SK-N-SH (cell line): ENCODE measurements around the gene TMEM176B. TPM values are rescaled to one million over a fixed set of nuclear protein-coding genes. Genes with fewer than 3 reads are reported as not detected.
A peak's percentile ranks its signal among the peaks of the same experiment; 100 is the strongest.
"Not testable (repeated sequence)": the region's sequence is repeated elsewhere in the genome, so short reads cannot be mapped to it uniquely, and the experiment has no call there.

Experiments
- CTCF ChIA-PET: fragments of 300-600, 350-600 bp; formaldehyde crosslinking; extraction: SDS; loops from one replicate; lab custom pipeline; 2021; lab: Yijun Ruan, JAX
- POLR2A ChIA-PET: fragments of 350-600 bp; sonication (Branson Sonifier 250); formaldehyde crosslinking; extraction: SDS; loops from one replicate; lab custom pipeline; 2020; ENCODE audit warnings: antibody characterized with exemption, inconsistent platforms; lab: Yijun Ruan, JAX
- DNase-seq: peaks from one replicate; pipeline ENCODE4 v3.0.0; 2012
- H2AFZ ChIP-seq: fragments of 200-600 bp; sonication (generic); 2 replicates; pipeline ENCODE4 v1.8.1; 2016; ENCODE audit warnings: antibody characterized with exemption, mild to moderate bottlenecking, low read depth
- H3F3A ChIP-seq: fragments of 200-600 bp; sonication (generic); replicated peaks from 2 replicates; pipeline ENCODE3; 2016; ENCODE audit warnings: antibody characterized with exemption, mild to moderate bottlenecking; ENCODE audit not compliant: insufficient read depth
- H3K27ac ChIP-seq, 2 experiments: fragments of 200-500 bp in 1 of 2; fragments of 200-600 bp in 1 of 2; sonication (Bioruptor generic) in 1 of 2; sonication (generic), shearing (Covaris generic) in 1 of 2; 2 replicates each; pipeline versions ENCODE4 v1.5.1 to v1.6.1; 2014 to 2016; ENCODE audit warnings: low read depth in 2 of 2, inconsistent platforms in 1 of 2, low read length in 1 of 2, mild to moderate bottlenecking in 1 of 2, mixed read lengths in 1 of 2
- H3K27me3 ChIP-seq: fragments of 200-600 bp; sonication (generic), shearing (Covaris generic); 2 replicates; pipeline ENCODE4 v1.6.1; 2016; ENCODE audit warnings: mixed run types; ENCODE audit not compliant: insufficient read depth
- H3K36me3 ChIP-seq, 2 experiments: fragments of 200-500 bp in 1 of 2; fragments of 200-600 bp in 1 of 2; sonication (Bioruptor generic) in 1 of 2; sonication (generic) in 1 of 2; replicated peaks in 1 of 2; 2 replicates each; pipeline versions ENCODE3 to v1.5.1; 2014 to 2016; ENCODE audit warnings: low read length in 1 of 2, mild to moderate bottlenecking in 1 of 2; ENCODE audit not compliant: insufficient read depth in 2 of 2, control insufficient read depth in 1 of 2
- H3K4me1 ChIP-seq, 2 experiments: fragments of 200-500 bp in 1 of 2; fragments of 200-600 bp in 1 of 2; sonication (Bioruptor generic) in 1 of 2; sonication (generic), shearing (Covaris generic) in 1 of 2; 2 replicates each; pipeline versions ENCODE4 v1.5.1 to v1.6.1; 2014 to 2016; ENCODE audit warnings: low read depth in 1 of 2, low read length in 1 of 2, mixed run types in 1 of 2; ENCODE audit not compliant: insufficient read depth in 2 of 2, control insufficient read depth in 1 of 2
- H3K4me2 ChIP-seq: fragments of 200-600 bp; sonication (generic), shearing (Covaris generic); 2 replicates; pipeline ENCODE4 v1.6.1; 2017; ENCODE audit warnings: mixed run types
- H3K4me3 ChIP-seq, 2 experiments: fragments of 200-500 bp in 1 of 2; fragments of 200-600 bp in 1 of 2; sonication (Bioruptor generic) in 1 of 2; sonication (generic), shearing (Covaris generic) in 1 of 2; 2 replicates each; pipeline versions ENCODE4 v1.5.1 to v1.8.1; 2014 to 2016; ENCODE audit warnings: low read depth in 2 of 2, inconsistent platforms in 1 of 2, low read length in 1 of 2, mild to moderate bottlenecking in 1 of 2, mixed read lengths in 1 of 2, moderate library complexity in 1 of 2
- H3K79me2 ChIP-seq: fragments of 200-600 bp; sonication (generic); 2 replicates; pipeline ENCODE4 v1.8.1; 2017; ENCODE audit warnings: mild to moderate bottlenecking; ENCODE audit not compliant: insufficient read depth
- H3K9ac ChIP-seq: fragments of 200-600 bp; sonication (generic); 2 replicates; pipeline ENCODE4 v1.6.1; 2017; ENCODE audit warnings: mixed run types
- H3K9me2 ChIP-seq: fragments of 200-600 bp; sonication (generic); 2 replicates; pipeline ENCODE4 v1.6.1; 2017; ENCODE audit warnings: mixed run types
- H3K9me3 ChIP-seq: fragments of 200-600 bp; sonication (generic); 2 replicates; pipeline ENCODE4 v1.6.1; 2017; ENCODE audit warnings: mixed run types, mild to moderate bottlenecking, moderate library complexity
- H4K20me1 ChIP-seq: fragments of 200-600 bp; sonication (generic); 2 replicates; pipeline ENCODE4 v1.6.1; 2017; ENCODE audit warnings: mild to moderate bottlenecking, mixed run types; ENCODE audit not compliant: insufficient read depth
- CHD2 ChIP-seq: fragments of 150-350 bp; IDR thresholded peaks from 2 replicates; pipeline ENCODE4 v1.6.1; 2018; ENCODE audit warnings: low read length; ENCODE audit not compliant: partially characterized antibody
- CTCF ChIP-seq: fragments of 200-600 bp; sonication (generic); IDR thresholded peaks from 2 replicates; pipeline ENCODE4 v1.6.1; 2017; ENCODE audit warnings: antibody characterized with exemption, mild to moderate bottlenecking, moderate library complexity
- EZH2phosphoT487 ChIP-seq: fragments of 200-600 bp; sonication (generic); IDR thresholded peaks from 2 replicates; pipeline ENCODE4 v1.6.1; 2017; ENCODE audit warnings: low read depth, mixed run types, mild to moderate bottlenecking, antibody characterized with exemption, moderate library complexity, borderline replicate concordance
- FOXJ3 ChIP-seq: sonication (generic); formaldehyde crosslinking; IDR thresholded peaks from 2 replicates; pipeline ENCODE4 v1.5.1; 2020; ENCODE audit warnings: mild to moderate bottlenecking, missing genetic modification reagents
- MAX ChIP-seq: IDR thresholded peaks from 2 replicates; pipeline ENCODE4 v1.4.0; 2012; ENCODE audit warnings: low read depth
- NRF1 ChIP-seq: IDR thresholded peaks from 2 replicates; pipeline ENCODE4 v1.6.1; 2012; ENCODE audit warnings: low read depth, mild to moderate bottlenecking, low read length
- RFX5 ChIP-seq: IDR thresholded peaks from 2 replicates; pipeline ENCODE4 v1.6.1; 2012; ENCODE audit warnings: mild to moderate bottlenecking, improper control_type of control experiment, low read length
- SIN3A ChIP-seq: IDR thresholded peaks from 2 replicates; pipeline ENCODE4 v1.6.1; 2012; ENCODE audit warnings: low read depth, mild to moderate bottlenecking, low read length, moderate library complexity, borderline replicate concordance
- WGBS: methylation state at CpG from one replicate; pipeline ENCODE4 v1.1.6; 2017; ENCODE audit warnings: low lambda C conversion rate; 5-methylcytosine and 5-hydroxymethylcytosine counted together
- polyA plus RNA-seq, 3 experiments: library from polyadenylated mRNA; depleted of rRNA; stranded (reverse); fragments of >200 nt; gene quantifications; 2 replicates each; pipeline ENCODE4 v1.2.3, GENCODE V29; 2012

The TMEM176B gene
- polyA plus RNA-seq, 1 of the 3 experiments (the other 2 are of a cell fraction): not detected

GRCh38 chr7:150814328-150815001 is 14.3 kb upstream of the TMEM176B start:
- TF ChIP-seq FOXJ3 (CRISPR knock-in tag): no peak
- TF ChIP-seq MAX: no peak
- no peak for TF ChIP-seq RFX5
- TF ChIP-seq SIN3A: no peak
- no peak for TF ChIP-seq CHD2
- no peak for TF ChIP-seq NRF1
- TF ChIP-seq, all 33 proteins: peak for 0
- H3K36me3 ChIP-seq: no peaks in the 10 kb centered on the region
- no peak for DNase-seq
- no peak overlapping the region for H3K4me3 ChIP-seq
- ChIA-PET CTCF (interaction anchor here (0.7 to 1.5 kb wide), 3 partner anchors 11 to 36 kb away, joined by 3 to 4 read pairs (median 3); no protein-coding TSS in a partner anchor), POLR2A (no interaction called here)
- H3K27me3 ChIP-seq: no peaks in the 10 kb centered on the region
- H3K9ac ChIP-seq: no peak overlapping the region
- no peak overlapping the region for H3K4me2 ChIP-seq
- H3K9me3 ChIP-seq: no peaks in the 10 kb centered on the region
- no peaks in the 10 kb centered on the region for H3K4me1 ChIP-seq
- 30% methylated on average over 7 of the region's 7 CpGs for WGBS
- no peak overlapping the region for H2AFZ ChIP-seq
- no peaks in the 10 kb centered on the region for H3K79me2 ChIP-seq
- H4K20me1 ChIP-seq: no peaks in the 10 kb centered on the region
- no peaks in the 10 kb centered on the region for H3F3A ChIP-seq
- no peak overlapping the region for H3K27ac ChIP-seq
- no peaks in the 10 kb centered on the region for H3K9me2 ChIP-seq

GRCh38 chr7:150807616-150808438 is 7.7 kb upstream of the TMEM176B start:
- ChIA-PET CTCF (interaction anchor here (1.0 to 1.5 kb wide), 5 partner anchors 10 to 90 kb away, joined by 3 to 4 read pairs (median 3); no protein-coding TSS in a partner anchor), POLR2A (interaction anchor here (0.7 kb wide), 1 partner anchor 20 kb away, joined by 3 read pairs; no protein-coding TSS in a partner anchor)
- H3K4me1 ChIP-seq, H4K20me1 ChIP-seq, H3K79me2 ChIP-seq, H3F3A ChIP-seq, H3K9ac ChIP-seq, H3K4me2 ChIP-seq, H3K9me3 ChIP-seq, H3K27me3 ChIP-seq, DNase-seq, H3K27ac ChIP-seq, H3K36me3 ChIP-seq, H3K4me3 ChIP-seq, H2AFZ ChIP-seq, H3K9me2 ChIP-seq: not testable (repeated sequence)
- 28% methylated on average over 11 of the region's 13 CpGs for WGBS

DNA sequence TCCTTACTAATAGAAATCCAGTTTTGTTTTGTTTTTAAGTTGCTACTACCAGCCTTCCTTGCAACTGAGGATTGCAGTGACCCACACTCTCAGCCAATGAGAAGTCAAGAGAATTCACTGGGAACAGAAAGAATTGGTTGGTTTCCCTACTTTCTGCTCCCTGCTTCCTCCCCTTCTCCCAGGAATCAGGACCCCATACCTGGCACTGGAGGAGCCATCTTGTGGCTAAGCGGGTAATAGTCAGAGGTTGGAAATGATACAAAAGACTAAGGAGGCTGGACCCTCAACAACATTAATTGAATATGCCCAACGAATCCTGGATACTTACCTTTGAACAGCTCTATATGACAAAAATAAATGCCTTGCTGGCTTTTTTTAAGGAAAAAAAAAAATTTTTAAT is 6.7 kb upstream of the TMEM176B start:
- WGBS: 36% methylated on average over 2 of the region's 2 CpGs
- 0 out of 2 replicates have a peak, but pooled peaks have one; percentile 12 for TF ChIP-seq CTCF
- no peak for TF ChIP-seq EZH2phosphoT487

More for the DNA sequence above, 6.7 kb upstream of the TMEM176B start:
- ChIA-PET POLR2A (no interaction called here), CTCF (interaction anchor here (1.5 kb wide), 1 partner anchor 9 kb away, joined by 3 read pairs; no protein-coding TSS in a partner anchor)
- H3K9me3 ChIP-seq: 0 out of 2 replicates have a peak, but pooled peaks cover 7% of the 10 kb centered on the region
- no peak overlapping the region; a peak in 1 of 4 replicates for H3K4me3 ChIP-seq
- no peaks in the 10 kb centered on the region for H3K9me2 ChIP-seq
- no peaks in the 10 kb centered on the region for H3K79me2 ChIP-seq
- H3K27ac ChIP-seq: no peak overlapping the region
- no peaks in the 10 kb centered on the region for H3K36me3 ChIP-seq
- no peak overlapping the region for H3K9ac ChIP-seq
- peaks cover 0 to 7% of the 10 kb centered on the region in 2 experiments; a peak in 1 of 4 replicates for H3K4me1 ChIP-seq
- no peak for DNase-seq
- no peak overlapping the region for H2AFZ ChIP-seq
- H3K27me3 ChIP-seq: no peaks in the 10 kb centered on the region
- H4K20me1 ChIP-seq: no peaks in the 10 kb centered on the region
- no peak overlapping the region for H3K4me2 ChIP-seq
- H3F3A ChIP-seq: no peaks in the 10 kb centered on the region
